Stimulated activated naive B cell treated with anti-CD40 and anti-IgM and Interleukin-4, amounts not matched to agents 10 μg/mL and 1 μg/mL and 100 μg/mL, for 72 hours (primary cell): ENCODE results near the gene POM121L12.

Source experiments
- ATAC-seq, 2 donors: fragments of 150-1000 bp; cut with Tn5 transposase; replicated peaks; 2 replicates each; pipeline ENCODE4 v1.10.0; 2021; ENCODE audit warnings: moderate library complexity in 1 of 2
- DNase-seq: peaks from one replicate; pipeline ENCODE4 v3.0.0; 2021
- H3K27ac Mint-ChIP-seq: one replicate; pipeline ENCODE4 v1.8.0; 2022; ENCODE audit warnings: mild to moderate bottlenecking, mixed read lengths
- H3K27me3 Mint-ChIP-seq, 2 donors: one replicate each; pipeline ENCODE4 v1.8.0; 2022; ENCODE audit warnings: mixed read lengths in 2 of 2
- H3K36me3 Mint-ChIP-seq, 2 donors: one replicate each; pipeline ENCODE4 v1.8.0; 2022; ENCODE audit warnings: mixed read lengths in 2 of 2, mild to moderate bottlenecking in 1 of 2
- H3K4me1 Mint-ChIP-seq, 2 donors: one replicate each; pipeline ENCODE4 v1.8.0; 2022; ENCODE audit warnings: mixed read lengths in 2 of 2, mild to moderate bottlenecking in 1 of 2
- H3K4me3 Mint-ChIP-seq, 2 donors: one replicate each; pipeline ENCODE4 v1.8.0; 2022; ENCODE audit warnings: mild to moderate bottlenecking in 2 of 2, mixed read lengths in 2 of 2, moderate library complexity in 1 of 2
- H3K9me3 Mint-ChIP-seq, 2 donors: one replicate each; pipeline ENCODE4 v1.8.0; 2022; ENCODE audit warnings: mixed read lengths in 2 of 2, mild to moderate bottlenecking in 1 of 2

Gene POM121L12

DNA sequence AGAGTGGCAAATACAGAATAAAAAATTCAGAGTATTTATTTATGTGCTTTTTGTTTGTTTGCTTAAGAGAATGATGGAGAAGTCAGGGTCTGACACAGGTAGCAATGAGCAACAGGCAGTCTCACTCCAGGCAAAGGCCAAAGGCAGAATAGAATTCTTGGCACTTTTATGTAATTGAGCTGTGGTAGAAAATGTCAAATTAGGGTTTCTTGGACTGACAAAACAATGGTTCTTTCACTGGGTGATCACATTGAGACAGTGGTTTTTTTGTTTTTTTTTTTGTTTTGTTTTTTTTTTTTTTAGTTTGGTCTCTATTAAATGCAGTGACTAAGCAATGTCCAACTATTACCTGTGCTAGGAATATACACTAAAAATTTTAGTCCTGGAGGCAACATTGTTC lies 27.4 kb downstream of the POM121L12 start:
- no peak for DNase-seq
- no peak overlapping the region for H3K4me3 Mint-ChIP-seq
- H3K9me3 Mint-ChIP-seq, result peaks cover 0 to 10% of the 10 kb centered on the region in 2 donors

DNA sequence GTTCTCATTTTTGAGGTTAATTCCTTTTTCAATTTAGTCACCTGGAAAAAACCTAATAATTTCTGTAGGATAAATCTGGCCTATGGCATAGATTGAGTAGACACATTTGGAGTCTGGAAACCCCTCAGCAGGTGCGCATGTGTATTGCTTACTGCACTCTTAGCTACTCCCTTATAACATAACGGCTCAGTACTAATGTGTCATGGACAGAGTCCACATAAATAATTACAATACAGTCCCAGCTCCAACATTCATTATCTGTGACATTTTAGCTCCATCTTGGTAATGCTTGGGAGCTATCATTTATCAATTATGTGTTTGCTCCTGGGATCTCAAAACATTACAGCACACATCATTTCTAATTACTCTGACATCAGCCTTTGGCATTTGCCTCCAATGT lies 33.2 kb downstream of the POM121L12 start:
- Mint-ChIP-seq H3K9me3 (peaks cover 0 to 8% of the 10 kb centered on the region in 2 donors), H3K4me3 (no peak overlapping the region), H3K27ac (no peak overlapping the region), H3K27me3 (no peaks in the 10 kb centered on the region), H3K4me1 (no peaks in the 10 kb centered on the region), H3K36me3 (no peaks in the 10 kb centered on the region)
- no peak for ATAC-seq
- DNase-seq, result no peak

More for the DNA sequence above, 27.4 kb downstream of the POM121L12 start:
- Mint-ChIP-seq H3K27me3 (no peaks in the 10 kb centered on the region), H3K4me1 (no peaks in the 10 kb centered on the region), H3K27ac (no peak overlapping the region), H3K36me3 (no peaks in the 10 kb centered on the region)
- no peak for ATAC-seq

DNA sequence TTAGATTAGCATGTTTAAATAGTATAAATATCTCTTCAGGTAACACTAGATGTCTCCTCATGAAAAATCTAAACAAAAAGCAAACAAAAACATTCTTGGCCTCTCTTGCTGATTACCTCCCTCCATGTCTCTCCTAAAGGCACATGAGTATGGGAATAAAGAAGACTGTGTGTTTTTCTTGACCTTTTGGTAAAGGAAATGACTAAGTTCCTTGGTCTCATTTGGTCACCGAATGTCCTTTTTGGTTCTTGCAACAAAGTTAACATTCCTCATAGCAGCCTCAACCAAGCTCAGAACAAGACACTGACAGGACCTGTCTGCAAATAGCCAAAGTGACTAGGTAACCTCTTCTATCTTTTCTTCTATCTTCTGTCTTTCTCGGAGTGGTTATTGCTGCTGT lies 35.5 kb downstream of the POM121L12 start:
- no peak overlapping the region for H3K4me3 Mint-ChIP-seq
- H3K9me3 Mint-ChIP-seq, result peaks cover 0 to 6% of the 10 kb centered on the region in 2 donors
- ATAC-seq, result no peak
- no peaks in the 10 kb centered on the region for H3K4me1 Mint-ChIP-seq
- H3K27ac Mint-ChIP-seq, result no peak overlapping the region
- DNase-seq, result no peak
- H3K27me3 Mint-ChIP-seq, result no peaks in the 10 kb centered on the region
- H3K36me3 Mint-ChIP-seq, result no peaks in the 10 kb centered on the region
